HT-29 (cell line): ENCODE data around the gene LGI4. TPM values are rescaled to one million over a fixed set of nuclear protein-coding genes. Genes with fewer than 3 reads are reported as not detected.
"Not testable (repeated sequence)": the region's sequence is repeated elsewhere in the genome, so short reads cannot be mapped to it uniquely, and the experiment has no call there.

Experiments
- DNase-seq: peaks from one replicate; pipeline ENCODE4 v3.0.0-alpha.2; 2015; ENCODE audit warnings: low spot score
- total RNA-seq: library from RNA; depleted of rRNA; stranded (reverse); fragments of >200 nt; shearing (Covaris generic); gene quantifications from 2 replicates; pipeline ENCODE4 v1.2.3, GENCODE V29; 2014

LGI4 gene
- total RNA-seq, 1 experiment from 2014 or later: not detected

GRCh38 chr19:35141837-35142605 lies 7.2 kb upstream of the LGI4 start:
- no peak for DNase-seq

DNA sequence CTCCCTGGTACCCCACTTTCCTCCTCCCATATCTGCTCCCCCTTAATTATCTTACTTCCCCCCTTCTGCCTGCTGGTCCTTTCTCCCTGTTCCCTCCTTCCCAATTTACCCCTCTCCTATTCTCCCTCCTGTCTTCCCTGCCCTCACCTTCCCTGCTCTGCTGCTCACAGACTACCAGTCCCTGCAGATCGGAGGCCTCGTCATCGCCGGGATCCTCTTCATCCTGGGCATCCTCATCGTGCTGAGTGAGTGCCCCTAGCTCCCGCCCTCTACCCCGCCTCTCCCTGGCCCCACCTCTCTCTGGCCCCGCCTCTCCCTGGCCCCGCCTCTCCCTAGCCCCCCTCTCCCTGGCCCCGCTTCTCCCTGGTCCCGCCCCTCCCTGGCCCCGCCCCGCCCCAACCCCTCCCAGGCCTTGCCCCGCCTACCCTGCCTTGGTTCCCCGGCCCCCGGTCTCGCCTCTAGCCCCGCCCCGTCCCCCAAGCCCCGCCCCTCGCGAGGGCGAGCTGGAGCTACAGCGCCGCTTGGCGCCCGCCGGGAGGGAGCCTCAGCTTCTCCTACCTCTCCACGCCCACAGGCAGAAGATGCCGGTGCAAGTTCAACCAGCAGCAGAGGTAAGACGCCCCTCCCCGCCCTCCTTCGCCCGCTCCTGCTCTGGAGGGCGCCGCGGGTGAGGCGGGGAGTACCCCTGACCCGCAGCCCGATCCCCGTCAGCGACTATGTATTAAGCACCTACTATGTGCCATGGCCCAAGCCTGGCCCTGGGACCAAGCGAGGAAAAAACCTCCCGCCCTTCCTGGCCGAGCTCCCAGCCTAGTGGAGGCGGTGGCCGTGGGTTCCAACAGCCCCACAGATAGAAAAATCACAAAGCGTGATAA lies 6.3 kb upstream of the LGI4 start:
- peak; percentile 90 for DNase-seq

DNA sequence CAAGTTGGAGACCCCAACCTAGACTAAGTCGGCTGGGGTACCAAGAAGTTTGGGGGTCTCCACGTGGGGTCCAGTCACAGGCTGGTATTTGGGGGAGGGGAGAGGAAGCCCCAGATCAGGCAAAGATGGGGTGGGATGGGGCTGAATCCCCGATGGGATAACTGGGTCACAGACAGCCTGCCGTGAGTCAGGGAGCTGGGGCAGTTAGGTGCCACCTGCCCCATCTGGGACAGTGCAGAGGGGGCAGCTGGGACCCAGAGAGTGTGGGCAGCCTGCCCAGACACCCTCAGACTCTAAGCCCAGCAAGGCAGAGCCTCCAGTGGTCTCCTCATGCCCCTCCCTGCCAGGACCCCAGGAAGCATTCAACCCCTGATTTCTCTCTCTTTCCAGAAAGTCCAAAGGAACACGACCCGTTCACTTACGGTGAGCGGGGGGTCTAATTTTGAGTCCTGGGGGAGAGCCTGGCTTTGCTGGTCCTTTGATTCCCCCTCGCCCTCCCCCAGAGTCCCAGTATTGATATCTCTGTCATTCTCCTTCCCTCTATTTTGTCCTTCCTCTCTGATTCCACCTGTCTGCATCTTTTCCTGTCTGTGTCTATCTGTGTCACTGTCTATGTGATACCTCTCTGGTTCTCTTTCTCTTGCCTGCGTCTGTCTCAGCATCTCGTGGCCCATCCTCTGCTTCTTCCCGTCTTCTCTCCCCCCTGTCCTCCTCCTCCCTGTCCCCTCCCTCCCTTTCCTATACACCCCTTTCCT lies 5.5 kb upstream of the LGI4 start:
- DNase-seq: no peak

DNA sequence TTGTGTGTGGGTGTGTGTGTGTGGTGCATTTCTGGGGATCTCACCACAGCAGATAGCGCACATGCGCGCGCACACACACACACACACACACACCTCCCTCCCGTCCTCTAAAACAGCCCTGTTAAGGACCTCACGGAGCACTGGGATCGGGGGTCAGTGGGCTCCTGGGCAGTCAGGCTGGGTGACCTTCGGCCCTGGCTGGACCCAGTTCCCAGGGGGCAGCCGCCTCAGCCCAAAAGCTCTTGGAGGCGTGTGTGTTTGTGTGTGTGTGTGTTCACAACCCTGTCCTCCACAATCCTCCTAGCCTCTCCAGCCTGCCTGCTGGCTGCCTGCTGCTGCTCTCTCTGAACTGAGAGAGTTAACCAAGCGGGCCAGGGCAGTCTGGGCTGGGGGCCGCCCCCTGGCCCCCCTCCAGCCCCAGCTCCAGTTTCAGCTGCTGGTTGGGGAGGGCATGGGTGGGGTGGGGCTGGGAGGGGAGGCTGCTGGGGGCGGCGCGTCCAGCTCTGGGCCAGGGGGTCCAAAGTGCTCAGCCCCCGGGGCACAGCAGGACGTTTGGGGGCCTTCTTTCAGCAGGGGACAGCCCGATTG lies 3.5 kb upstream of the LGI4 start, which contains the start of gene FXYD1:
FXYD1 (plus strand) TSS at position 520 of the 588 bp plus-strand sequence. CDS start 1,256 bp downstream, outside the sequence.
- DNase-seq: no peak

DNA sequence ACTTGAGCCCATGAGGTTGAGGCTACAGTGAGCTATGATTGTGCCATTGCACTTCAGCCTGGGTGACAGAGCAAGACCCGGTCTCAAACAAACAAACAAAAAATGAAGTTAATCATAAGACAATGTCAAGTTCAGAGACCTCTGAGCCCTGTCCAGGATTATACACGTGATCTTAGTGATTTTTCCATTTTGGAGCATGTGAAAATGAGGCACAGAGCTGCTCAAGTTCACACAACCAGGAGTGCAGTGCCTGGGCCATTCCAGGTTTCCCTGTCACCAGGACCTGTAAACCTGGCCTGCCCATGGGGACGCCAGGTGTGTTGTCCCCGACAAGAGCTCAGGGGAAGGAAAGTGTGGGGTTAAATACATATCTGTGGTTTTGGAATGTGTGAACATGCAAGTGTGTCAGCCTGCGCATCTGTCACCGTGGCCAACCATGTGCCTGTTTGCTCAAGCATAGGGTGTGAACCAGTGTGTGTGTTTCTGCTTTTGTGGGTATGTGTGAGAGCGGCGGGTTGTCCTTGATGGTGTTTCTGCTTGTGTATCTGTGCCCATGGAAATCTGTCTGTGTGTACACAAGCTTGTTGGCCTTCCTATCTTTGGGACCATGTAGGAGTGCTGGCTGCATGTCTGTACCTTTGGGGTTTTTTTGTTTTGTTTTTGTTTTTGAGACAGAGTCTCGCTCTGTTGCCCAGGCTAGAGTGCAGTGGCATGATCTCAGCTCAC lies 2.3 kb upstream of the LGI4 start:
- DNase-seq: no peak

- no peak for DNase-seq
Observed at GRCh38 chr19:35136231-35136630, 1.4 kb upstream of the LGI4 start.

- DNase-seq: peak; percentile 86
Observed at GRCh38 chr19:35135389-35135909, 590 bp upstream of the LGI4 start.

DNA sequence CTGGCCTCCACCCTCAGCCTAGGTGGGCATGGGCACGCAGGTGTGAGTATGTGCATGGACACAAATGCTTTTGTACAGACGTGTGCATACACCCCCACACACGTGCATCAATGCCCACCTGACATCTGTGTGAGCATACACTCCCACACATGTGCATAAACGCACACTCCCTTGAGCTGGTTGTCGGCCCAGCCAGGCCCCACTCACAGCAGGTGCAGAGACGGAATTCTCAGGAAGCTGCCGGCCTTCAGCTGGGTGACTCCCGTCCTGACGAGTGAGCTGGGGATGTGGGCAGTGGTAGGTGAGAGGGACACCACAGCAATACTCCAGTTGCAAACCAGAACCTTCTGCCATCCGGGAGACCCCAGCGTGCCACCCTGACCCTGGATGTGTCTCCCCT lies 1.0 kb downstream of the LGI4 start:
- DNase-seq: no peak

GRCh38 chr19:35132254-35132653 lies 2.6 kb downstream of the LGI4 start:
- no peak for DNase-seq

DNA sequence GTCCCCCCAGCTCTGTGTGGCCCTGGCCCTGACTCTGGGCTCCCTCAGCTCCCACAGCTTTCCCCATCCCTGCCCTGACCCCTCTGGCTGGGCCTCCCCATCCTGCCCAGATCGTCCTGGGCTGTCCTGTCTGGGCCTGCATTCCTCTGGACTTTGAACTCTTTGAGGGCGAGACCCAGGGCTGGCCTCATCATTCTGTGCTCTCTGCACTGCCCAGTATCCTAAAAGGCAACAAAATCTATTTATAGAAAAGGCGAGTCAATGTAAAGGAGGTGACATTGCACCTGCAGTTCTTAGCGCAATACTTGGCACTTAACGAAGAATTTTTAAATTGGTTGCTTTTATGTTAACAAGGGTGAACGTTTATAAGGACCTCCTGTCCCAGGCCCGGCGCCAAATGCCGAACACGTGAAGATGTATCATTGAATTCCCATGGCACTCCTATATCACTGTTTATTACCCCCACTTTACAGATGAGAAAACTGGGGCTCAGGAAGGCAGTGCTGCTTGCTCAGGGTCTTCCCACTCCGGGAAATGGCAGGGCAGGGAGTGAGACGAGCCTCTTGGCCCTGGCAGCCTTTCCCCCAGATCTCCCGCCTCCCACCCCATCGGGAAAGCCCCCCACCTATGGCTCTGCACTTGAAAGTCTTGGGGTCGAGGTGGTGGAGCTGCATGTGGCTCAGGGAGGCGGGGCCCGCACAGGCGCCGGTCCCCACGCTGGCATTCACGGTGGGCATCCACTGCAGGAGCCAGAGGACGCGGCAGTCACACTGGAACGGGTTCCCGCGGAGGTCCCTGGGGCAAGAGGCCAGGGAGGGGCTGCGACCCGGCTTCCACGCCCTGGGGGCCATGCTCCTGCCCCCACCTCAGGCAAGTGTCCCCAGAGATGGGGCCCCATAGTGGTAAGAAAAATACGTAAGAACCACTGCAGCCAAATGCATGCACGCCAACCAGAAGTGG lies 3.8 kb downstream of the LGI4 start:
- no peak for DNase-seq

DNA sequence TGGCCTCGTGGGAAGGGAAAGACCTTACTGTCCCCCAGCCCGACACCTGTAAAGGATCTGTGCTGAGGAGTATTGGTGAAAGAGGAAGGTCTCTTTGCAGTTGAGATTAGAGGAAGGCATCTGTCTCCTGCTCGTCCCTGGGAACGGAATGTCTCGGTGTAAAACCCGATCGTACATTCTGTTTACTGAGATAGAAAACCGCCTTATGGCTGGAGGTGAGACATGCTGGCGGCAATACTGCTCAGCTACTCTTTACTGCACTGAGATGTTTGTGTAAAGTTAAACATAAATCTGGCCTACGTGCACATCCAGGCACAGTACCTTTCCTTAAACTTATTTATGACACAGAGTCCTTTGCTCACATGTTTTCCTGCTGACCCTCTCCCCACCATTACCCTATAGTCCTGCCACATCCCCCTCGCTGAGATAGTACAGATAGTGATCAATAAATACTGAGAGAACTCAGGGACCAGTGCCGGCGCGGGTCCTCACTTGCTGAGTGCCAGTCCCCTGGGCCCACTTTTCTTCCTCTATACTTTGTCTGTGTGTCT lies 5.1 kb downstream of the LGI4 start:
- not testable (repeated sequence) for DNase-seq

DNA sequence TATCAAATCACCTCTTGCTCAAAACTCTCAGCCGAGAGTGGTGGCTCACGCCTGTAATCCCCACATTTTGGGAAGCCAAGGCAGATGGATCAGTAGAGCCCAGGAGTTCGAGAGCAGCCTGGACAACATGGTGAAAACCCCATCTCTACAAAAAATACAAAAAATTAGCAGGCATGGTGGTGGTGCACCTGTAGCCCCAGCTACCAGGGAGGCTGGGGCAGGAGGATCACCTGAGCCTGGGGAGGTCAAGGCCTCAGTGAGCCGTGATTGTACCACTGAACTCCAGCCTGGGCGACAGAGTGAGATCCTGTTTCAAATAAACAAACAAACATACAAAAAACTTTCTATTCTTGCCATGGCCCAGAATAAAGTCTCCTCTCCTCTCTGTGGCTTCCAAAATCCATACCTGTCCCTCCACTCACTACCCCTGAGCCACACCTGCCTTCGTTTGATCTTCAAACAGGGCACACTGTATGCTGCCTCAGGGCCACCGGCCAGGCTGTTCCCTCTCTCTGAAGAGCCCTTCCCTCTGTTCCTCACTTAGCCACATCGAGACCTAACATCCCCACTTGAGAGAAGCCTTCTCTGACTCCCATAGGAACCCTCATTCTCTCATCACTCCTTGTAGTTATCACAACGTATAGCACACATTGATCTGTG lies 6.3 kb downstream of the LGI4 start:
- DNase-seq: no peak

GRCh38 chr19:35127871-35128270 lies 7.0 kb downstream of the LGI4 start:
- DNase-seq: no peak

DNA sequence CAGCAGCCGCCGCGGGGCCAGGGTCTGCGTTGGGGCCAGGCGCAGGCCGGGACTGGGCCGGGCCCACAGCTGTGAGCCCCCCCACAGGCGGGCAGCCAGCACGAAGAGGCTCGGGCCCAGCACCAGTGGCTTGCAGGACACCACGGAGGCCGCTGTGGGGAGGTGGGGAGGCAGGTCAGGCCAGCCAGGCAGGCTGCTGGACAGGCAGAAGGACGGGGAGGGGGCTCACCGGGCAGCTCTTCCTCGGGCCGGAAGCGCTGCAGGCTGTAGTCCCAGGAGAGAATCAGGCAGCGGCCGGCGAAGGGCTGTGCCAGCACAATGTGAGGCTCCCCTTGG lies 8.3 kb downstream of the LGI4 start:
- no peak for DNase-seq

DNA sequence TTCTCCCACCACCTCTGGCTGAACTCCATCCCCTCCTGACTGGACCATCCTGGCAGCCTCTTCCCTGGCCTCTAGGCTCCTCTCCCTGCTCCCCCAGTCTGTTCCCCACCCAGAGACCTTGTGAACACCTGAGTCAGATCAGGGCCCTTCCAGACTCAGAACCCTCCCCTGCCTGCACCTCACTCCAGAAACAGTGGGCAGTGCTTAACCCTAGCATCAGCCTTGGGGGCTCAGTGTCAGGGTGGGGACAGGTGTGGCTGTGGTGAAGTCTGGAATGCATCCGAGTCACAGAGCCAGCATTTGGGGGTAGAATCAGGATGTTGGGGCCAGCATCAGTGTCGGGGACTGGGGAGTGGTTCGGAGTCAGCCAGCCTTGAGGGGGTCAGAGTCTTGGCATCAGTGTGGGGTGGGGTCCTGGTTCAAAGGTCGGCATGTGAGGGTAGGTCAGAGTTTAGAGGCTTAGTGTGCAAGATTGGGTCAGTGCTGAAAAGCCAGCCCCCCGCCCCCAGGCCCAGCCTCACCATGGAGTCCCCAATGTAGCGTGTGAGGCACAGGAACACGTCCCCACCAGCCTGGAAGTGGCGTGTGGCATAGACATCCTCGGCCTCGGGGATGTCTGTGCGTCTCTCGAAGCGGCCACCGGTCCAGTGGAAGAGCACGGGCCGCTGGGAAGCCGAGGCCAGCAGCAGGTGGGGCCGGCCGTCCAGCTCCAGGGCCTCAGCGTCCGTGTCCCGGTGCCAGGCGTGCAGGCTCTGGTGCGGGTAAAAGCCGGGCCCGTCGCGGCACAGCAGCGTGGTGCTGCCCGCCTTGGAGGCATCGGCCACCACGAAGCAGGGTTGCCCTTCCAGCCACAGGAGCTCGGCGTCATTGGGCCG lies 8.9 kb downstream of the LGI4 start:
- no peak for DNase-seq

GRCh38 chr19:35125270-35125717 lies 9.6 kb downstream of the LGI4 start:
- no peak for DNase-seq
